ENCODE results near the gene DNAJB8. TPM values are rescaled to one million over a fixed set of nuclear protein-coding genes. Genes with fewer than 3 reads are reported as not detected.

Gene DNAJB8
- total and polyA plus RNA-seq, 9 of the 15 experiments (the other 6 are each of a cell fraction or from before 2014, with no cell fraction given): not detected

DNA sequence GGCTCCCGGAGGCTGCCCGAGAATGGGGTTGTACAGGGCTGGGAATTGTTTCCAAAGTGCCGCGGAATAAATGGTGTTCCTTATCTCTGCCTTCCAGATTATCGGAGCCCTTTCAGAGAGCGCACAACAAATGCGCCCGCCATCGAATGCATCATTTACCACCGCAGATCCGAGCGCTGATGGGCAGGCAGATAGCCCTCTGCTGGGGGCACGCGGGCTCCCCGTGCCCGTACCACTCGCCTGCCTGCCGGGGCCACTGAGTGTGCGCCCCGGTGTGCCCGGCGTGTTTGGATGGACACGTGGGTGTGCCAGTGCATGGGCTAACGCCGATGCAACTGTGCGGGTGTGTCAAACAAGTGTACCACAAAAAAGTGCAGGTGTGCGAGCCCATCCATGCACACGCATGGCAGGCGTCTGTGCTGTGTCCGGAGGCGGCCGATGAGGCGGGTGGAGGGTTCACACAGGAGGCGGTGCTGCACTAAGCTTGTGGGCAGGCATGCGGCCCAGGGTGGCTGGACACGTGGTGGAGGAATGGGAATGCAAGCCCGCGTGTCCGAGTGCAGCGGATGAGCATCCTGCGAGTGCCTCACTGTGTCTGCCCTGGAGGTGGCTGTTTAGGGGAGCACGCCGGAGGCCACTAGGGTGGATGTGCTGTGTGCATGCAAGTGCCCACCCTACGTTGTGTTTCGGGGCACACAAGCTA is 30.1 kb upstream of the DNAJB8 start (continued):
- TF ChIP-seq, protein P1, sequence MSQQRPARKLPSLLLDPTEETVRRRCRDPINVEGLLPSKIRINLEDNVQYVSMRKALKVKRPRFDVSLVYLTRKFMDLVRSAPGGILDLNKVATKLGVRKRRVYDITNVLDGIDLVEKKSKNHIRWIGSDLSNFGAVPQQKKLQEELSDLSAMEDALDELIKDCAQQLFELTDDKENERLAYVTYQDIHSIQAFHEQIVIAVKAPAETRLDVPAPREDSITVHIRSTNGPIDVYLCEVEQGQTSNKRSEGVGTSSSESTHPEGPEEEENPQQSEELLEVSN (IDR thresholded peaks at IDR 0.05; ENCODE audit: borderline replicate concordance in 1 of 2, extremely low read depth in 1 of 2, insufficient read depth in 1 of 2, insufficient read length in 1 of 2, low read depth in 1 of 2, low read length in 1 of 2, poor library complexity in 1 of 2, severe bottlenecking in 1 of 2): peak; percentile 85 to 90
- TF ChIP-seq YY1 (IDR thresholded peaks at IDR 0.05; ENCODE audit: borderline replicate concordance in 1 of 3, control insufficient read depth in 1 of 3, extremely low read depth in 1 of 3, insufficient read depth in 3 of 3, insufficient read length in 1 of 3, insufficient replicate concordance in 2 of 3, low read depth in 1 of 3, low read length in 2 of 3): no peak
- TF ChIP-seq TEAD4 (IDR thresholded peaks at IDR 0.05; ENCODE audit: low read length): peak; percentile 37; the same call in 1 of the 2 replicates
- peak; percentile 89; the same call in 1 of the 2 replicates for TF ChIP-seq TEAD4 (CRISPR knock-in tag; IDR thresholded peaks at IDR 0.05; ENCODE audit: borderline replicate concordance)
- TF ChIP-seq OTX1 (CRISPR knock-in tag; IDR thresholded peaks at IDR 0.05): 0 out of 2 replicates have a peak, but pooled peaks have one; percentile 5
- TF ChIP-seq, protein P2, sequence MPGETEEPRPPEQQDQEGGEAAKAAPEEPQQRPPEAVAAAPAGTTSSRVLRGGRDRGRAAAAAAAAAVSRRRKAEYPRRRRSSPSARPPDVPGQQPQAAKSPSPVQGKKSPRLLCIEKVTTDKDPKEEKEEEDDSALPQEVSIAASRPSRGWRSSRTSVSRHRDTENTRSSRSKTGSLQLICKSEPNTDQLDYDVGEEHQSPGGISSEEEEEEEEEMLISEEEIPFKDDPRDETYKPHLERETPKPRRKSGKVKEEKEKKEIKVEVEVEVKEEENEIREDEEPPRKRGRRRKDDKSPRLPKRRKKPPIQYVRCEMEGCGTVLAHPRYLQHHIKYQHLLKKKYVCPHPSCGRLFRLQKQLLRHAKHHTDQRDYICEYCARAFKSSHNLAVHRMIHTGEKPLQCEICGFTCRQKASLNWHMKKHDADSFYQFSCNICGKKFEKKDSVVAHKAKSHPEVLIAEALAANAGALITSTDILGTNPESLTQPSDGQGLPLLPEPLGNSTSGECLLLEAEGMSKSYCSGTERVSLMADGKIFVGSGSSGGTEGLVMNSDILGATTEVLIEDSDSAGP (CRISPR knock-in tag; IDR thresholded peaks at IDR 0.05): no peak
- TF ChIP-seq ZNF274 (IDR thresholded peaks at IDR 0.05; ENCODE audit: borderline replicate concordance, low read depth, low read length): no peak
- TF ChIP-seq BRF1 (IDR thresholded peaks at IDR 0.05; ENCODE audit: borderline replicate concordance, extremely low read depth, insufficient read length): no peak
- TF ChIP-seq KLF10 (CRISPR knock-in tag; IDR thresholded peaks at IDR 0.05): no peak
- TF ChIP-seq TAF7 (tag; IDR thresholded peaks at IDR 0.05): no peak
- no peak for TF ChIP-seq CBX8 (IDR thresholded peaks at IDR 0.05; ENCODE audit: borderline replicate concordance, extremely low read depth, low read depth, low read length, poor library complexity, severe bottlenecking)
- TF ChIP-seq, protein P3, sequence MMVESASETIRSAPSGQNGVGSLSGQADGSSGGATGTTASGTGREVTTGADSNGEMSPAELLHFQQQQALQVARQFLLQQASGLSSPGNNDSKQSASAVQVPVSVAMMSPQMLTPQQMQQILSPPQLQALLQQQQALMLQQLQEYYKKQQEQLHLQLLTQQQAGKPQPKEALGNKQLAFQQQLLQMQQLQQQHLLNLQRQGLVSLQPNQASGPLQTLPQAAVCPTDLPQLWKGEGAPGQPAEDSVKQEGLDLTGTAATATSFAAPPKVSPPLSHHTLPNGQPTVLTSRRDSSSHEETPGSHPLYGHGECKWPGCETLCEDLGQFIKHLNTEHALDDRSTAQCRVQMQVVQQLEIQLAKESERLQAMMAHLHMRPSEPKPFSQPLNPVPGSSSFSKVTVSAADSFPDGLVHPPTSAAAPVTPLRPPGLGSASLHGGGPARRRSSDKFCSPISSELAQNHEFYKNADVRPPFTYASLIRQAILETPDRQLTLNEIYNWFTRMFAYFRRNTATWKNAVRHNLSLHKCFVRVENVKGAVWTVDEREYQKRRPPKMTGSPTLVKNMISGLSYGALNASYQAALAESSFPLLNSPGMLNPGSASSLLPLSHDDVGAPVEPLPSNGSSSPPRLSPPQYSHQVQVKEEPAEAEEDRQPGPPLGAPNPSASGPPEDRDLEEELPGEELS (CRISPR knock-in tag; IDR thresholded peaks at IDR 0.05; ENCODE audit: borderline replicate concordance): peak; percentile 88; the same call in 1 of the 2 replicates
- TF ChIP-seq EP400 (IDR thresholded peaks at IDR 0.05): peak; percentile 60; the same call in 1 of the 2 replicates
- TF ChIP-seq SUPT5H (IDR thresholded peaks at IDR 0.05): no peak
- TF ChIP-seq ZFPM2 (CRISPR knock-in tag; IDR thresholded peaks at IDR 0.05): no peak
- no peak for TF ChIP-seq DNMT1 (IDR thresholded peaks at IDR 0.05)
- TF ChIP-seq PHF20 (IDR thresholded peaks at IDR 0.05; ENCODE audit: partially characterized antibody): no peak
- TF ChIP-seq, protein P4, sequence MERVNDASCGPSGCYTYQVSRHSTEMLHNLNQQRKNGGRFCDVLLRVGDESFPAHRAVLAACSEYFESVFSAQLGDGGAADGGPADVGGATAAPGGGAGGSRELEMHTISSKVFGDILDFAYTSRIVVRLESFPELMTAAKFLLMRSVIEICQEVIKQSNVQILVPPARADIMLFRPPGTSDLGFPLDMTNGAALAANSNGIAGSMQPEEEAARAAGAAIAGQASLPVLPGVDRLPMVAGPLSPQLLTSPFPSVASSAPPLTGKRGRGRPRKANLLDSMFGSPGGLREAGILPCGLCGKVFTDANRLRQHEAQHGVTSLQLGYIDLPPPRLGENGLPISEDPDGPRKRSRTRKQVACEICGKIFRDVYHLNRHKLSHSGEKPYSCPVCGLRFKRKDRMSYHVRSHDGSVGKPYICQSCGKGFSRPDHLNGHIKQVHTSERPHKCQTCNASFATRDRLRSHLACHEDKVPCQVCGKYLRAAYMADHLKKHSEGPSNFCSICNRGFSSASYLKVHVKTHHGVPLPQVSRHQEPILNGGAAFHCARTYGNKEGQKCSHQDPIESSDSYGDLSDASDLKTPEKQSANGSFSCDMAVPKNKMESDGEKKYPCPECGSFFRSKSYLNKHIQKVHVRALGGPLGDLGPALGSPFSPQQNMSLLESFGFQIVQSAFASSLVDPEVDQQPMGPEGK (CRISPR knock-in tag; IDR thresholded peaks at IDR 0.05; ENCODE audit: borderline replicate concordance): no peak
- peak; percentile 48 for TF ChIP-seq TAL1 (IDR thresholded peaks at IDR 0.05)

Measured in K562 (cell line).